ENCODE results near the gene OR9A2.

The OR9A2 gene
- total RNA-seq: 0 reads per million in 2 donors

GRCh38 chr7:143027032-143027431 is at the start of gene OR9A2:
Gene OR9A2 (minus strand): TSS chr7:143027132. CDS start chr7:143027132, 0 bp downstream.
- DNase-seq: no peak

GRCh38 chr7:143074141-143074540 is 47.2 kb upstream of the OR9A2 start:
- DNase-seq: no peak

DNA sequence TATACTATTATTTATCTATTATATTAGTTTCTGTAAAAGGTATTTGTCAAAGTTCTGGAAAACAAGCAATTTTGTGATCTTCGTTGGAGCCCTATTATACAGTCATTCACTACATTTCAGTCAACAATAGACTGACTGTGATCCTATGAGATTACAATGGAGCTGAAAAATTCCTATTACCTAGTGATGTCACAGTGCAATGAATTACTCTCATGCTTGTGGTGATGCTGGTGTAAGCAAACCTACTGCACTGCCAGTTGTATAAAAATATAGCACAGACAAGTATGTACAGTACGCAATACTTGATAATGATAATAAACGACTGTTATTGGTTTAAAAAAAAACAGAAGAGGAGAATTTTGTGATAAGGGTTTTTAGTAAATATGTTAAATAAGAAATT is 46.6 kb upstream of the OR9A2 start:
- DNase-seq: no peak

DNA sequence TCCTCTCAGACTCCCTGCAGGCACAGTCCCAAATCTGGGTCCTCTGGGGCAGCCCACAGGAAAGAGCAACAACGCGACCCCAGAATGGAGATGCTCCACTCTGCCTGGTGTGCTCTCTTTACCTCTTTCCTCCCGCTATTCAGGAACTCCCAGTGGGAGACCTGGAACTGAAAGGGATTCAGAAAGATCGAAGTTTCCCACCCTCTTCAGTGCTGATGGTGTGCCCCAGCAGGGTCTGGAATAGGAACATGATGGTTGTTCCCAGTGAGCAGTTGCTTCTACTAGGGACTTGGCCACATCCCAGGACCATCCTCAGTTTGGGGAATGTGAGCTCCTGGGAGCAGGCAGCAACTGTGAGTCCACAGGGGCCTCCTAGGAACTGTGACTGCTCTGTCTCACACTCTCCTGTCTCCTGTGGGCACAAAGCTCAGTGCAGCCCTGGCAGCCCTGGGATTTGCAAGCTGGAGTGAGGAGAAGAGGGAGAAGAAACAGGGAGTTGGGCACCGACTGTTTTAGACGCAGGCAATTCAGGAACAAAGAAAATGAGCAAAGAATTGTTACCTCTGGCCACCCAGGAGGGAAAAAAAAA is 43.1 kb upstream of the OR9A2 start:
- no peak for DNase-seq

DNA sequence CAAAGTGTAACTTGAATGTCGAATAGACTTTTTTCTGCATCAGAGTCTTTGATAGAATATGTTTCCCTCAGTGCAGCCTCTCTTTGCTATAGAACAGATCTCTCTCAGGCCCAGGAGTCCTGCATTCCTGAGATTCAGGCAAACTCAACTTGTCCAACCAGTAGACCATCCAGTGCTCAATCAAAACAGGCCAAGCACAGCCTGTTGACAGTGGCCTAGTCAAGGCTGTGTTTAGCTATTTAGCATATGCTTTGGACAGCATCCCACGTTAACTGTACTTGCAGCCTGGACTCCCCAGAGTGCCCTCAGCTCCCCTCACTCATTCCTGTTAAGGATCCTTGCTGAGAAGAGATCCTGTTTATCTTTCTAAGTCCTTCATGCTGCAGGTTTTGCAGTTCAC is 41.5 kb upstream of the OR9A2 start:
- no peak for DNase-seq

DNA sequence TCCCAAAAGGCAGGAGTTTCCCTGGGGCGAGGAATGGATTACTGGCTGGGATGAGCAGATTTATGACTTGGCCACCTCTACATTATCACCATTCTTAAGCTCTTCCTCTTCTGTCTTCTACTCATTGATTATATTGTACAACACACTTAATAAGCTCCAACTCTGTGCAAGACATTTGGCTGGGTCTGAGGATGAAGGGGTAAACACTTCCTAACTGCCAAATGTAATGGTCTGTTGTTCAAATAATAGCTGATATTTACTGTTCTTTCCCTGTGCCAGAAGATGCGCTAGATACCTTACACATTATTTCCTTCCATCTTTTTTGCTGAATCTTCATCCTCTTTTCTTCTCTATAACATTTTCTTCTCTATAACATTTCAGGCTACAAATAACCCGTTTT is 36.8 kb upstream of the OR9A2 start:
- no peak for DNase-seq

DNA sequence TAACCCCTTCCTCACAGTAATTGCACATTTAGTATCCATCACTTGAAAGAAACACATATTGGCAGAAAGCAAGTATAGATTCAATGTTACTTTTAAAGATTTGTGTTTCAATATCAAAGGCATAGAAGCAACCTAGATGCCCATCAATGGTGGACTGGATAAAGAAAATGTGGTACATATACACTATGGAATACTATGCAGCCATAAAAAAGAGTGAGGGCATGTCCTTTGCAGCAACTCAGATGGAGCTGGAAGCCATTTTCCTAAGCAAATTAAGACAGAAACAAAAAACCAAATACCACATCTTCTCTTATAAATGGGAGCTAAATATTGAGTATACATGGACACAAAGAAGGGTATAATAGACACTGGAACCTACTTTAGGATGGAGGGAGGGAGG is 28.8 kb upstream of the OR9A2 start:
- DNase-seq: no peak

DNA sequence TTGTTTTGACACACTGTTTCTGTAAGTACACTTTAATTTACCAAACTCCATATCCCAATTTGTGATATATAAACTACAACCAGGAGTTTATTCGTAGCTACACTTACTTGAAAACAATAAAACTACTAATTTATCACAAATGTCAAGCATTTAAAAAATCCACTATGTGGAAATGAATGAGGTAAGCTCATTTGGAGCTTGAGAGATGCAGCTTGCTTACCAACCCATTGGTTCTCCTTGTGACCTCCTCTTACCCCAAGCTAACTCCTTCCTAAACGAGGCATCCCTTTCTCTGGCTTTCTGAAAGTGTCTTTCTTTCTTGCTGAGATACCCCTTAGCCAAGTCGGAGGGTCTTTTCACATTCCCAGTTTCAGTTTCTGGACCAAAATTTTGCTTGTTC is 27.7 kb upstream of the OR9A2 start:
- no peak for DNase-seq

DNA sequence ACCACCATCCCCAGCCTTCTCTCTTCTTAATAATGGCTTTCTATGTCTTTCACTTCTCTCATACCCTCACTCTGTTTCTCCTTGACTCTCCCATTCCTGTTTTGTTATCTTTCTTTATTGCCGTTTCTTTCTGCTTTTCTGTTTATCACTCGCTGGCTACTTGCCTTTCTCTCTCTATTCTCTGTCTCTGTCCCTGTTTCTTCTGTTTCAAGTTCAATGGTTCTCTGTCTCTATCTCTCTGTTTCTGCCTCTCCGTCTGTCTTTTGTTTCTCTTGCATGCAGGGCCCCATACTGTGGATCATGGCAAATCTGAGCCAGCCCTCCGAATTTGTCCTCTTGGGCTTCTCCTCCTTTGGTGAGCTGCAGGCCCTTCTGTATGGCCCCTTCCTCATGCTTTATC is 25.1 kb upstream of the OR9A2 start, which contains the start of gene OR6V1:
Gene OR6V1 (plus strand): TSS at position 301 of the 400 bp plus-strand sequence. CDS start 0 bp downstream, at position 301.
- no peak for DNase-seq

DNA sequence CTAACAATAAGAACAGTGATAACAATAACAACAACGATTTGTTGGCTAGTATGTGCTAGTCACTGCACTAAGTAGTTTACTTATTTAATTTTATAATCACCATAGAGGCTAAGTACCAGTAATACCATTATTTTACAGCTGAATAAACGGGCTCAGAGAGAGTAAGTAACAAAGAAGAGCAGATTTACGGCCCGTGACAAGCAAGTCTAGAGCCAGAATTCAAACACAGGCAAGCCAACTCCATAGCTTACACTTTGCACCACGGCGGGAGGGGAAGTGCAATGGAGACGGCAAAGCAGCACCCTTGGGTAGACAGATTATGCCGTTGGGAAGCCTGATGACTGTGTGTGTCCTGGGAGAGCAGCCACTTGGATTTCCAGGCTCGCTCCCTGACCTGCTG is 24.0 kb upstream of the OR9A2 start:
- no peak for DNase-seq

DNA sequence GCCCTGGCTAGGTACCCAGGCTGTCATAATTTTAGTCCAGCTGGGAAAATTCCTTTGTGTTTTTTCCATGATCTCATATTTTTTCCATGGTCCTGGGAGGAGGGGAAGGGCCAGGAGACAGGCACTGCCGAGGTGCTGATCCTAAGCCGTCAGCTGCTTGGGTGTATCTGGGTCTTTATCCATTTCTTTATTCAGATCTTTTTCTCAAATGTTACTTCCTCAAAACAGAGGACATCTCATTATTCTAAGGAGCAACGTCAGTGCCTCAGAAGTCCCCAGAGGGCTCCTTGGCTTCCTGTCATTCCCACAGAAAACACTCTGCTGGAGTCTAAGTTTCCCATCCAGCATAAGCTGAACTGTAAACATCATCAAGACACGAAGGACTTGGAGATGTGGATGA is 22.4 kb upstream of the OR9A2 start:
- no peak for DNase-seq

- no peak for DNase-seq
These were observed 21.9 kb upstream of the OR9A2 start for GRCh38 chr7:143048827-143049226.

DNA sequence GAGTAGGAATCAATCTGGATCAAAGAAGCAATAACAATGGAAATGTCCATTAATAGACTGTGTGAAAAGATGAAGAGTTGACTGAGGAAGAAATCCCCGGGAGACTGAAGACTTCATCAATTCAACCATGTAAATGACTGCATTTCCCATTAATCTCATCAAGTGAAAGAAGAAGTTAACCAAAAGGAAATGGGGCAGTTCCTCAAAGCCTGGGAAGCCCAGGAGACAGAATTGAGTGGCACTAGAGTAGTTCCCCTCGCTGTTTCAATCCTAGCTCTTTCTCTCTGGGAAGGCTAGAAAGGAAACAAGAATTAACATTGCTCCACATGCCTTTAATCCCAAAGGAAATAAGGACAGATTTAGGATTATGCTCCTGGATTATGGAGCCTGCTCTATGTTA is 20.4 kb upstream of the OR9A2 start:
- DNase-seq: no peak

DNA sequence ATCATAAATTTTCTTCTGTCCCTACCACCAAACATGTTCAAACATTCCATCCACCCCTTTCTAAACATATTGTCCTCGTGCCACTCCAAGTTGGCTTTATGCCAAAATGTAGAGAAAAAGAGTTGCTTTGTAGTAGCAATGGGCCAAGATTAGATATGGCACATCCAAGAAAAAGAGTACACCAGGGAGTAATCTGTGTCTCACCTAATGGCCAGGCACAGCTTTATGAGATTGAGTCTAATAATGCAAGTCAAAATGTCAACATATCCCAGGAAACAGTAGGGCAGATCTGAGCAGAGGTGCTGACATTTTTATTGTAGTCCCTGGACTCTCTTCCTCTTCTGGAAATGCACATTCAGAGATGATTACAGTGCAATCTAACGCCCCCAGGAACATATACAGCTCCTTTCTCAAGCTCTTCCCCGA is 19.5 kb upstream of the OR9A2 start:
- DNase-seq: no peak

GRCh38 chr7:143043391-143043790 is 16.5 kb upstream of the OR9A2 start:
- DNase-seq: no peak

DNA sequence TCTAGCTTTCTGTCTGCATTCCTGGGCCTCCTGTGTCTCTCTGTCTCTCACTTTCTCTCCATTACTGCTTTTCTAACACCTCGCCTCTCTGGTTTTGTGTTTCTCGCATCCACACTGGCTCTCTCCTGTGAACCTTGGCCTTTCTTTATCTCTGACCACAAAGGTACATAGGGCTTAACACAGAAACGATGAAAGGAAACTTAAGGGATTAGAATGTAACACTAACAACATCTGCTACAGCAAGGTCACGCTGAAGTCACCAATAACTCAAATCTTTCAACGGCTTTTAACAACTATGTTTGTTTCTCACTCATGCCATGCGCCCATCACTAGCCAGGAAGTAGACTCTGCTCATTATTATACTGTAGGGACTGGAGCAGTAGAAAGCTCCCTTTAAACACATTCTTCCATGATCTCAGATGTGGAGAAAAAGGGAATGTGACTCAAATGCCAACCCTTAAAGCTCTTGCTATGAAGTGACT is 15.9 kb upstream of the OR9A2 start:
- DNase-seq: no peak

GRCh38 chr7:143042159-143042789 is 15.3 kb upstream of the OR9A2 start:
- DNase-seq: no peak

GRCh38 chr7:143041346-143041745 is 14.4 kb upstream of the OR9A2 start:
- DNase-seq: no peak

- no peak for DNase-seq
These were observed 13.3 kb upstream of the OR9A2 start for GRCh38 chr7:143040209-143040715.

- no peak for DNase-seq
These were observed 11.7 kb upstream of the OR9A2 start for GRCh38 chr7:143038635-143039034.

GRCh38 chr7:143027683-143028082 is 751 bp upstream of the OR9A2 start:
- DNase-seq: no peak

DNA sequence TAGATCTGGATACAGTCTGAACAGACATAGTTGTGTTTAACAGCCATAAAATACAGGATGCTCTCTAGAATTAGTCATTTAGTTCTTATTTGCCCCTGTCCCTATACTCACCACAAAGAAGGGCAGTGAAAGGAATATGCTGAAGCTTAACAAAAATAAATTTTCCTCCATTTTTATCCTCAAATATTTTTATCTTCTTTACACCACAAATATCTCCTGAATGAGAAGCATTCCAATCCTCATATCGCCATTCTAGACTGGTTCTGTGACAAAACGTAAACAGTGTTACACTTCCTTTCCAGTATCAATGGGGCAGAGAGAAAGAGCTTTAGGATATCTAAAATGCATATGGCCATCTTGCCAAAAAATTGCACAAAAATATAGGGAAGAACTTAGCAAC is 1.6 kb downstream of the OR9A2 start:
- DNase-seq: no peak

GRCh38 chr7:143023047-143023446 is 3.9 kb downstream of the OR9A2 start:
- DNase-seq: no peak

DNA sequence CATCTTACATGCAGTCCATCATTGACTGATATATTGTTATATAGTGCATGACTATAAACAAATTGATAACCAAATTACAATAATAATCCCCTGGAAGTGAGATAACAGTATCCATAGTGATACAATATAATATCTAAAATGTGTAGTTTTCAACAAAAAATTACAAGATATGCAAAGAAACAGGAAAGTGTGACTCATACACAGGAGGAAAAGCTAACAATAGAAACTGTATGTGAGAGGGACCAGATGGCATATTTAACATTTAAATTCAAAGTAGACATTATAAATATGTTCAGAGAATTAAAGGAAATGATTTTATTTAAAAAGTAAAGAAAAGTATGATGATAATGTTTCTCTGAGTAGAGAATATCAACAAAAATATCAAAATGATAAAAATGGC is 8.0 kb downstream of the OR9A2 start:
- no peak for DNase-seq

- DNase-seq: no peak
These were observed 9.9 kb downstream of the OR9A2 start for GRCh38 chr7:143016996-143017395.
